GM21723 (cell line): ENCODE measurements around the gene SMPD3.

Experiments used
- ATAC-seq: cut with Tn5 transposase; IDR thresholded peaks from one replicate; pipeline ENCODE4 v1.9.1; 2021; ENCODE audit warnings: mild to moderate bottlenecking, moderate library complexity; ENCODE audit not compliant: unreplicated experiment

Gene SMPD3

DNA sequence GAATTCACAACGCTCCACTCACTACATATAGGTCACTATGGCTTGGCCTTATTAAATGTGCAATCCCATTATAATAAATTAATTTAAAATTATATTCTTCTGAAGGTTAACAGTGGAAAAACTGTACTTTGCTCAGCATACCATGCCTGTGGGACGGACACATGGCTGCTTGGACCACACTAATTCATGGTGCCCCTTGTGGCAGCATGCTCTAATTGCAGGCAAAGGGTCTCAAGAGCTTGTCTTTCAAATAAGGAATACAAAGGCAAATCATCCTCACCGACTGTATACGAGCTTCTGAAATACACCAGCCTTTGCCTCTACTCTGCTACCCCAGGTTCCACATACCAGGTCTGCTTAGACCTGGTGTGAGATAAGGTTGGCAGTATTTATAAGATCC, 11.7 kb downstream of the SMPD3 start:
- ATAC-seq, result no peak

DNA sequence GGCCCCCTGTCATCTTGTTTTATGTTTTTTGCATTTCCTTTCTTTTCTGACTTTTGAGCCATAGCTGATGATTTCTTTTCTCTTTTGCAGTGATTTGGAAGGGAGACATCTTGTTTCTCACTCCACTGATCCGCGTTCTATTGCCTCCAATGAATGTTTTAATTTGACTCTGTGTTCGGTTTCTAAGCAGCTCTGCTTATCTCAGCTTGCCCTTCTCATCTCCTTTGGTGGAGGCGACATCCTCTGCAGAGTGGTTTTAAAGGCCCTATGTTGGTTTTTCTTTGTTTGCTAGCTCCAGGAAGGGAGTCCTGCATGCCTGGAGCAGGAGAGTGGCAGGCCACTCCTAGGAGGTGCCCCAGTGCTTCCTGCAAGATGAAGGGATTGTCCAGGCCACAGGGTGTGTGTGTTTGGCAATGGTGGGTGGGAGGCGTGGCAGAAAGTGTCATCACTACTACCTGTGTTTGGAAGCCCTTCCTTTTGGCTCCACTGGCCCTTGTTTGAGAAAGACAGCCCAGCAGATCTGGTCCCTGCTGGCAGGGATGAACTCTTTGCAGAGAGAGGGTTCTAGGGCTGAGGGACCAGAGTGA, 13.6 kb downstream of the SMPD3 start:
- ATAC-seq, result no peak

DNA sequence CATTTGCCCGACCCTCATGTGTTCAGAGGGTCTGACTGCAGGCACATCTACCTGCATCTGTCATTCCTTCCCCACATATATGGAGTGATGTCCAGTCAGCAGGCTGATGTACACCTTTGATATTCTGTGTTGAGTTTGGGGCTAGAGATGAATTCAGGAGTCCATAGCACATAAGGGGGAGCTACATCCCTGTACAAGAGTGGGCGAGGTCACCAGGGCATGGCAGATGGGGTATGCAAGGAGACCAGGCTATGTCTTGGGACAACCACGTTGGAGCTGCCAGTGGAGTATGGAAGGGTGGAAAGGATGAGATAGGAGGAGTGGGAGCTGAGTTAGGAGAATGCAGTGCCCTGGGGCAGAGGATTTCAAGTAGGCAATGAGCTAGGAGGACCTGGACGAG, 15.0 kb downstream of the SMPD3 start:
- ATAC-seq, result no peak

DNA sequence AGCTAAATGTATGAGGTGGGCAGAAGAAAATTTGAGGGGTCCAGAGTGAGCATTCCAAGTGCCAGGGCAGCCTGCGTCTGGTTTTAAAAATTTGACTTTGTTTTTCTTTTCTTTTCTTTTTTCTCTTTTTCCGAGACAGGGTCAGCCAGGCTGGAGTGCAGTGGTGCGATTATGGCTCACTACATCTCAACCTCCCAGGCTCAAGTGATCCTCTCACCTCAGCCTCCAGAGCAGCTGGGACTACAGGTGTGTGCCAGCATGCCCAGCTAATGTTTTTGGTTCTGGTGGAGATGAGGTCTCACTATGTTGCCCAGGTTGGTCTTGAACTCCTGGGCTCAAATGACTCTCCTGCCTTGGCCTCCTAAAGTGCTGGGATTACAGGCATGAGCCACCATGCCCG, 15.6 kb downstream of the SMPD3 start:
- ATAC-seq, result no peak

DNA sequence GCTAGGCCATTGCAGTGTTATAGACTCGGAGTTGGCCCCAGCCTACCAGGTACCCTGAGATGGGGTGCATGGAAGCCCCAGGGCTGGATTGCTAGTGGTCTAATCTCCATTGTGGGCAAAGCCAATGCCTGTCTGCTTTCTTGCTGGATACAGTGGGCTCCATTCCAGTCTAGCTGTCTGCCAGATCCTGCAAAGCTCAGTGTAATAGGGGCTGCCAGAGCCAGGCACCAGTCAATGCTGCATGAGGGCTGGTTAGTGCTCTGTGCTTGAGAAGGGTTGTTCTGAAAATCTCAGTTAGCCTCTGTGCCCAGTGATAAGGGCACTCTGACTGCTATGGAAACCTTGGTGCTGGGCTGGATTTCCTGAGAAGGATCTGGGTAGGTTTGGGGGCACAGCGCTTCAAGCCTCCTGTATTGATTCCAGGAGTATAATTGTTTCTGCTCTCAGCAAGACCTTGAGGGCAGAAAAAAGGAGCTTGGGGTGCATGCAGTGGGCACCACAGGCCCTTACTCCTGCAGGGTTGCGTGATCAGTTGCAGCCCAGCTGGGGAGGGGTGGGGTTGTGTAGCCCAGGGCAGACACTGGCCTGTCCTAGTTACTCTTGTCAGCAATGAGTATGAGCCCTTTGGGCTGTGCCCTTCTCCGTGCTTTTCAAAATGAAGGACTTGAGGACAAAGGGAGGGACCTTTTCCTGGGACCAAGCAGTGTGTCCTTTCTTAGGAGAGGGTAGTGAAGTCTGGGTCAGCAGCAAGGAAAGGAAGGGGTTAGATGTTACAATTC, 19.0 kb downstream of the SMPD3 start:
- ATAC-seq, result no peak

DNA sequence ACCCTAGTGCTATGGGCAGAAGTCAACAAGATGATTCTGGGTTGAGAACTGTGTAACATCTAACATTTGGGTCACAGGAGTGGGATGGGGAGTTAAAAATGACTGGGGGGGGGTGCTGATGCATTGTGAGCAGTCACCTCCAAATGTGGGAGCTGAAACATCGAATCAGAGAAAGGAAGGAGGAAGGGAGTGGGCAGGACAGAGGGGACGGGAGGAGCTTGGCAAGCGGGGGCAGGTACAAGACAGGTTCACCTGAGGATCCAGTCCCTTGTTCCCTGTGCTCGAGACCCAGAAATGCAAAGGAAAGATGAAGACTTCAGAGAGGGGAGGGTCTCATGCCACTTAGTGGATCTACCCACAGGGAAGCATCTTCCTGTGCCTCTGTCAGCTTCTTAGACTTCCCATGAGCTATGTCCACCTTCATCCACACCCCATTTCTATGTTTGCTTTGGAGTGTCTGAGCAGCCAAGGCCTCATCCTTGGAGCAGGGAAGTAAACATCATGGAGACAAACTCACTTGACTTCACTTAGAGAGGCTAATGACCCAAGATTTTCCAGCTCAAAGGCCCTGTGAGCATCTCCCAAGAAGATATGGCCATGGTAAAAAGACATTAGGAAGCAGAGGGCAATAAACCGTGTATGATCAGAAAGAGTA, 20.5 kb downstream of the SMPD3 start:
- ATAC-seq, result no peak

DNA sequence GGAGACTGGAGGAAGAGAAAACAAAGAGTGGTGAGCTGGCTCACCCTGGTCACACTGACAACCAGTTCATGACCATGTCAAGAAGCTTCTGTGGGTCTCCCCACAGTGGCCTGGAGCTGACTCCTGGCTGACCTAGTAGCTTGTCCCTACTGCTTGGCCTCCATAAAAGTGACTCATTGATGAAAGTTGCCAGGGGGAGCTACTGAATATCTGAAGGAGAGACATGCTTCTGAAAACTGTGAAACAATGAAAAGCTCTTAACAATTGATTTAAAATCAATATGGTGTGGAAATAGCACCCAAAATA, 22.0 kb downstream of the SMPD3 start:
- no peak for ATAC-seq

DNA sequence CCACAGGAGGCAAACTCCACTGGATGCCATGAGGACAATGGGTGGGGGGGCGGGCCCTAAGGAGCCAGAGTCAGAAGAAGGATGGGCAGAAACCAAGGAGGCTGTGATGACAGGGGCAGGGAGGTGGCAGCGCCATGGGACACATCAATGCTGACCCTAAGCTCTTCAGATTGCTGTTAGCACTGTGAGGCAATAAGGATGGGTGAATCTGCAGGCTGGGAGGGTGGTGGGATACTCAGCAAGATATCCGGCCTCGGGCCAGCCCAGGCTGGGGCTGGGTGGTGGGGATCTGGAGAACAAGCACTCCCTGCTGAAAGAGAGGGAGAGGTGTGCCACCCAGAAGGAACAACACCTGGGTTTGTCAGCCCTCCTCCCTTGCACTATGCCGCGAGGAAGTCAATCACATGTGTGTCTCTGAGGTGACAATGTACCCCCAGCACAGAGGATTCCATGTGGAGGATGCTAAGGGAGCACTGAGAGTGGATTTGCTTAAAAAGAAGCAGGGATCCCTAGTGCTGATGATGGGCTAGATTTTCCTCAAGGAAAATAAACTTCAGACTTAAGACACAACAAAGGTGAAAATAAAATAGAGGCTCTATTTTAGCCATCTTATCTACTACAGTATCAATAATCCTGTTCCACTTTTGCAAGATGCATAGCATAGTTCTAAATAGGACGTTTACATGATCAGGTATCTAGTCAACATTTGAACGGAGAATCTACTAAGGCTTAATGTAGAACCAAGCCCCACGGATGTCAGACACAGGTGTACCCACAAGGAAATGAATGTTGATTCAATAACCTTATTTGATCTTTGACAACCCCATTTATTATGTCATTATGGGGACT, 22.6 kb downstream of the SMPD3 start:
- ATAC-seq, result no peak

DNA sequence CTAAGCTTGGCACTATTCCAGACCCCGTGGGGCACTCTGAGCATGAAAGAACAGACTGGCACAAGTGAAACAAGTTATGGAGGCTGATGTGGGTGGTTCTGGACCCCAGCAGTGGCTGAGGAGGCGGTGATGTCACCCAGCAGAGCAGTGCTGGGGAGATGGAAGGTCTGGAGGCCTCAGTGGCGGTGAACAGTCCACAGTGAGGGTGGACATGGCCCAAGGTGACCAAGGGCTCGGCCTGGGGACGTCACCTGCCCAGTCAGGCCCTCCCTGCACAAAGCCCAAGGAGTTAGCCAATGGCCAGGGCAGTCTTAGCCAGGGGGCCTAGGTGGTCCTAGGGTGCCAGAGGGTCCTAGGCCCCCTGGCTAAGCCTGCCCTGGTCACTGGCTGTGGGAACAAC, 24.5 kb downstream of the SMPD3 start:
- no peak for ATAC-seq

DNA sequence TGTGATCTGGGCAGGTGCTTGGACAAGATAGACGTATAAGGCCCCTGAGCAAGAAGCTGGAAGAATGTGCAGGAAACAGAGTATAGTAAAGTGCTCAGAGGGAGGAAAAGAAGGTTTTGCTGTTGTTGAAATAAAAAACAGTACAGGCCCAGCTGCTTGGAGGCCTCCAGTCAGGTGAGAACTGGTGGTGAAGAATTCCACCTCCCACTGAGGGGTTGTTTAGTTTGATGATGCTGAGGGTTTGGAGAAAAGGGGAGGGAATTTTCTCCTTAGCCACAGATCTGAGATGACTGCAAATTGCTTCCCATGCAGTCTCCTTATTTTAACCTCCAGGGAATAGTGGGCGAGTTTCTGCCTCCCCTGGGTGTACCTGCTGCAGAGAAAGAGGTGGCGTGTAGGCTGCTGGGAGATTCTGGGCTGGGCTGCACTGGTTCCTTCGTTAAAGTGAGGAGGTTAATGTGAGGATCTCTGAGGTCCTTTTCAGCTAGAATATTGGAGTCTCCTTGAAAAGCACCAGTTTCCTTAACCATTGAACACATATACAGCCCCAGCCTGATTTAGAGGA, 25.8 kb downstream of the SMPD3 start:
- no peak for ATAC-seq

DNA sequence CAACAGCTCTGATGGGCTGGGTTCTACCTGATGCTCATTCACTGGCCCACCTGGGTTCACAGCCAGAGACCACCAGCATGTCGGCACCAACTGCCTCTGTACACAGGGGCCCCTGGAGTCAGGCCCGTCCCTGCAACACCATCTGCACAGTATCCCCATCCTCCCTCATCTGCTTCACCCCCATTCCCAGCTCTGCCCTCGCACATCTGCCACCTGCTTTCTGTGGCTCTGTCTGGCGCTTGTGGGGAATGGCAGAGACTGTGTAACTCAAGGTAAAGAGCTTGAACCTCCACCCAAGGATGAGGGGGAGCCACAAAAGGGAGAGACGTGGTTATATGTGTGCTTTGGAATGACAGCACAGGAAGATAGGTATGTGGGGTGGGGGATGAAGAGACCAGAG, 27.2 kb downstream of the SMPD3 start:
- ATAC-seq, result no peak

DNA sequence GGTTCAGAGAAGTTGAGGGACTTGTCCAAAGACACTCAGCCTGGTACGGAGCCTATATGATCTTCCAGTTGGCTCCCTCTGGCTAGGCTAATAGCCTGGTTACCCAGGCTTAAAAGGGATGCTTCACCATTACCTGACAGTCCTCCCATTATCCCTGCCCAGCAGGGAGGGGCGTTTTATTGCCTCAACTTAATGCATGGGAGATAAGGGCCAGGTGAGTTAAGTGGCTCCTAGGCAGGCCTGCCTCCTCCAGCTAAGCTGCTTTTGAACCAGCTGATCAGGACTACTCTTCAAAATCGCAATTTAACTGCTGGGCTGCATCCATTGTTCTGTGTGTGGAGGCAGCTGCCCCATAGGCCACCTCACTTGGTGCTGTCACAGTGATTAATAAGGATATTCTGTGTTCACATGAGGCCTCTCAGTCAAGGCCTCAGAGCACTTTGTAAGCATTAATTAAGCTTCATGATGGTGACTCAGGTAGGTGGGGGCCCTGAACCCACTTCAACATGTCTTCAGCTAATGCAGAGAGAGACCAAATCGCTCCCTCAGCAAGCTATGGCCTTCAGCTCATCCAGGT, 27.9 kb downstream of the SMPD3 start:
- no peak for ATAC-seq

DNA sequence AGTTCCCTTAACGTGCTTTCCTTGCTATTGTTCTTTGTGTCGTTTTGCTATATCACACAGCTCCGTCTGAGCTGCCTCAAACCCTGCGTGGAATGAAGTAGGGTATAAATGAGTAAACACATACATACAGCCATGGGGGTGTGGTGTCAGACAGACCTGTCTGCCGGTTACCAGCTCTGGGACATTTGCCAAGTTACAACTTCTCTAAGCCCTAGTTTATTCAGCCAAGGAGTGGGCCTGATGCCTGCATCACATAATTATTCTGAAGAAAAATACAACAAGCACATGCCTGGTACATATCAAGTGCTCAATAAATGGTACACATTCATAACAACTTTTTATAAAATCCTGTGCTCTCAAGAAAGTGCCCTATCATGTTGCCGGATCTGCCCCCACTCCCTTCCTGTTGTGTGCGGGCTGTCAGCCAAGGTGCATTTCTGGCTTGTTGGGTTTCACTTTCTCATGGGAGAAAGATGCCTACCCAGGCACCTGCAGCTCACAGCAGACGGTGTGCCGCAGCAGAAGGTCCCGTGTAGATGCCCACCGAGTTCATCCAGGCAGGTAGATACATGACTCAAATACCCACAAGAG, 30.5 kb downstream of the SMPD3 start:
- ATAC-seq, result peak; percentile 72

DNA sequence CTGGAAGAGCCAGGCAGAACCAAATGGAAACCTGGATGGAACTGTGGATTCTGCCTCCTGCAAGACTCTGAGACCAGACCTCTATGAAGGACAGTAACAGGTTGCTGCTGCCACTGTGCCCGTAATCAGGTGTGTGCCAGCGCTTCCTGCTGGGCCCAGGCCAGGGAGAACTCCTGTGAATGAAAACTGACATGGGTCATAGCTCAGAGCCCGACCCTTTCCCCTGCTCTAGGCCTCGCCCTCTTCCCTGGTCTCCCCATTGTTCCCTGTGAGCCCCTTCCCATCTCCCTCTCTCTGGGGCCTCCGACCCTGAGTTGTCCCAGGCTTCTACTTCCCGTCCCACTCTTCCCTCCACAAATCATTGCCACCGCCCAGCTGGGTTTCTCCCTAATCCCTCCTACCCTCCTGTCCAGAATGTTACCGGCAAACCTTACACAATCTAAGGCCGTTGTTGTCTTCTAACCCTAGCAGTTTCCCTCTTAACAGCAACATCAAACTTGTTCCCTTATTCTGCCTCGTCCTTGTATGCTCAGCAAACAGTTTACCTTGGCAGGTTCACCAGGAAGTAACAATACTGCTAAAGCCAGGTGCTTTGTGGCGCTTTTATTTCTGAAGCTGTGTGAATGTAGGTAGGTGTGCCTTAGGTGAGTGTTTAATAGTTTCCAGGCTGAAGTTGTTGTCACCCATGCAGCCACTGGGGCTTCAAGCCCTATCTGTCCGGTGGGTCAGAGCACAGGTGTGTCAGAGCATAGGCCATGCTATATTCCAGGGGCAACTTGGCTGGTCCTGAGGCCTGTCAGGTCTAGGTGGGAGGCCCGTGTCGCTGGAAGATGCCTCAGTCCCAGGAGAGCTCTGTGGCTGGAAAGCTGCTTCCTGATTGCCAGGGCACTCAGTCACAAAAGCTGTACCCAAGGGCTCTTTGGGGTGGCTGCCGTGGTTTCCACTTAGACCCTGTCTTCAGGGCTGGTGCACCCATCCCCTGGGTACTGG, 32.0 kb downstream of the SMPD3 start:
- ATAC-seq, result no peak

DNA sequence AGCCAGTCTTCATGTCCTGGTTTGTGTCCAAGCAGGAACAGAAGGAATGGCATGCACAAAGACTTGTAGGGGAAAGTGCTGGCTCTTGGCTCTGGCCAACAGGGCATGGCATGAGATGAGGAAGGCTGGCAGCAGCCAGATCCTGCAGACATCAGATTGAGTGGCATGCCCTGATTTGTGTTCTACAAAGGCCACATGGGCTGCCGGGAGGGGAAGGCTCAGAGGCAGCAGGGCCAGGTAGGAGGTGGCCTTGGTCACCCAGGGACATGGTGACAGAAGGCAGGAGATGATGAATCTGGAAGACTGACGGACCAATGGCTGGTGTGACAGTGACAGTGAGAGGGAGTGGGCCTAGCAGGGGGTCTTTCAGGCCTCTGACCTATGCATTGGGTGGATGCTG, 33.7 kb downstream of the SMPD3 start:
- no peak for ATAC-seq

DNA sequence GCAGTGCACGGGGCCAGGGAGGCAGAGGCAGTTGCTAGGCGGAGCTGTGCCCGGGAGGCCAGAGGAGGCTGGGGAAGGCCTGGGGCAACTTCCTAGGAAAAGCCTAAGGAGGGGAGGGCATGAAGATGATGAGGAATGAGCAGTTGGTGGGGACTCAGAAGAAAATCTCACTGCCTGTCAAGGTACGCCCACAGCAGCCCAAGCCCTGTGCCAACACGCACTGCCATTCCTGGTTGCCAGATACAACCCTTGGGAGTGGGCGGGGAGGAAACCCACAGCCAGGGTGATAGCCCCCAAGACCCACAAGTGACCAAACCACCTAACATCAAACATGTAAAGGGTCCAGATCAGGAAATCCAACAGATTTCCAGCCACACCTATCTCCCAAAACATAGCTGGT, 36.2 kb downstream of the SMPD3 start:
- ATAC-seq, result no peak

DNA sequence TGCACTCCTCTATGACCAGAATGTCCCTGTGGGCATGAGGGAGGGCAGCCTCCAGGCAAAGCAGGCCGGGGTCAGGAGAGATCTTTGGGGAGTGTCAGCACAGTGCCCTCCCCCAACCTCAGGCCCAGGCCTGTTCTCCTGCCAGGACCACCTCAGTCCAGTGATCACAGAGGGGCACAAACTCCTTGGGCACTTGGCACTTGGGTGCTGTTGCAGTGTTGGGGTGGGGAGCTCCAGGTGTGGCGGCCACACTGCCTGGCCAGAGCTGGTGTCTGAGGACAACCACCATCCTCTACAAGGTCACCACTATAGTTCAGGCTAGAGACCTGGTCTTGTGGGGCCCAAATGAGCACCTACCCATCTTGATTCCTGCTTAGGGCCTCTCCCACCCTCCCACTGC, 37.2 kb downstream of the SMPD3 start:
- ATAC-seq, result no peak

DNA sequence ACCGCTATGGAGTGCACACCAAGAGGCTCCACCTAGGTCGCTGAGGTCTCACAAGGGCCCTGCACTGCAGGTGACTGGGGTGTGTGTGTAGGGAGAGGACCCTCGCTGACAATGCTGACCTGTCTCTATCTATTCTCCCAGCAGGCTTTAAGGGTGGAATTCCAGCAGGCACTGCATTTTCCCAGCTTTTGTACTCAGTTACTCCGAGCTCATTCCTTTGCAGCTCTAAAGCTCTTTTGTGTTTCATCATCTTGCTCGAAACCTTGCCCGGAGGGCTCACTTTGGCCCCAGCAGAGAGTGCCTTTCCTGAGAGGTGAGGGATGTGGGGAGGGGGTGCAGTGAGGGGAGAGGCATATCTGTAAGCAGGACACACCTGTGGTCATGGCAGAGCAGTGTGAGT, 39.3 kb downstream of the SMPD3 start:
- no peak for ATAC-seq

DNA sequence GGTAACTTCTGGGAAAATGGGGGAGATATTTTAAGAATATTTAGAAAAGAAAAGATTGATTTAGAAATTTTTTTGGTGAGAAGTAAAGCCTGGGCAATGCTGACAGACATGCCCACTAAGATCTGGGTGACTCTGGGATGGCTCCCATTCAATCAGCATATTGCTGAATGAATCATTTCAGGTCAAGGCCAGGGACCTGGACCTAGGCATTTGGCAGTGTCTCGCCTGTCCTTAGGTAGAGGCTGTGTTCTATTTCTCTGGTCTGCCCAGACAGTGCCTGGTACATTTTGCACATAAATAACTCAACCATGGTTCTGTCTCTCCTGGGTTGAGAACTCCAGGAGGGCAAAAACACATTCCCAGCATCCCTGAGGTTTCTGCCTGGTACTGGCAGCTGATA, 39.9 kb downstream of the SMPD3 start:
- ATAC-seq, result no peak
